MM.1S (cell line): ENCODE measurements around the gene HDAC9.
A peak's percentile ranks its signal among the peaks of the same experiment; 100 is the strongest.

Source experiments
- DNase-seq: peaks from one replicate; pipeline ENCODE4 v3.0.0-alpha.2; 2015
- H2AFZ ChIP-seq: fragments of 300-600 bp; sonication (generic); 2 replicates; pipeline ENCODE4 v1.6.0; 2016; ENCODE audit warnings: antibody characterized with exemption, low read length
- H3F3A ChIP-seq: fragments of 300-600 bp; sonication (generic); 2 replicates; pipeline ENCODE4 v1.6.1; 2016; ENCODE audit warnings: mild to moderate bottlenecking, antibody characterized with exemption, low read length, moderate library complexity, mixed read lengths; ENCODE audit not compliant: insufficient read depth
- H3K27ac ChIP-seq: fragments of 300-600 bp; sonication (generic); 2 replicates; pipeline ENCODE4 v1.5.1; 2016; ENCODE audit warnings: mild to moderate bottlenecking, low read length
- H3K27me3 ChIP-seq: fragments of 300-600 bp; sonication (generic); replicated peaks from 2 replicates; pipeline ENCODE4 v1.6.0; 2016; ENCODE audit warnings: low read length; ENCODE audit not compliant: insufficient read depth
- H3K36me3 ChIP-seq: fragments of 300-600 bp; sonication (generic); replicated peaks from 2 replicates; pipeline ENCODE4 v1.6.1; 2016; ENCODE audit warnings: mild to moderate bottlenecking, low read length, mixed read lengths; ENCODE audit not compliant: insufficient read depth
- H3K4me1 ChIP-seq: fragments of 300-600 bp; sonication (generic); 2 replicates; pipeline ENCODE4 v1.6.1; 2016; ENCODE audit warnings: low read length, mixed read lengths
- H3K4me2 ChIP-seq: fragments of 300-600 bp; sonication (generic); 2 replicates; pipeline ENCODE4 v1.6.0; 2016; ENCODE audit warnings: low read depth, low read length
- H3K4me3 ChIP-seq: fragments of 300-600 bp; sonication (generic); 2 replicates; pipeline ENCODE4 v1.5.1; 2016; ENCODE audit warnings: low read length, mixed read lengths
- H3K79me2 ChIP-seq: fragments of 300-600 bp; sonication (generic); 2 replicates; pipeline ENCODE4 v1.6.1; 2016; ENCODE audit warnings: mixed run types, low read length, mixed read lengths
- H3K9ac ChIP-seq: fragments of 300-600 bp; sonication (generic); 2 replicates; pipeline ENCODE4 v1.6.1; 2016; ENCODE audit warnings: low read length, mixed read lengths
- H3K9me2 ChIP-seq: fragments of 300-600 bp; sonication (generic); replicated peaks from 2 replicates; pipeline ENCODE4 v1.6.1; 2016; ENCODE audit warnings: mild to moderate bottlenecking, low read length, mixed read lengths; ENCODE audit not compliant: insufficient read depth
- H3K9me3 ChIP-seq: fragments of 300-600 bp; sonication (generic); replicated peaks from 2 replicates; pipeline ENCODE4 v1.6.1; 2016; ENCODE audit warnings: mild to moderate bottlenecking, low read length, mixed read lengths; ENCODE audit not compliant: insufficient read depth
- H4K20me1 ChIP-seq: fragments of 300-600 bp; sonication (generic); 2 replicates; pipeline ENCODE4 v1.6.1; 2016; ENCODE audit warnings: mild to moderate bottlenecking, low read length, moderate library complexity, mixed read lengths; ENCODE audit not compliant: insufficient read depth
- EZH2 ChIP-seq: fragments of 300-600 bp; sonication (generic); optimal IDR thresholded peaks from 2 replicates; pipeline ENCODE3; 2017; ENCODE audit warnings: low read depth, mild to moderate bottlenecking, antibody characterized with exemption, low read length, mixed read lengths
- EZH2phosphoT487 ChIP-seq: fragments of 300-600 bp; sonication (generic); IDR thresholded peaks from 2 replicates; pipeline ENCODE4 v1.6.1; 2018; ENCODE audit warnings: antibody characterized with exemption, low read length
- TF ChIP-seq, protein P1 (sequence below): fragments of 300-600 bp; sonication (generic); IDR thresholded peaks from 2 replicates; pipeline ENCODE4 v1.5.1; 2016; ENCODE audit warnings: antibody characterized with exemption, low read length, mixed read lengths

HDAC9 gene

DNA sequence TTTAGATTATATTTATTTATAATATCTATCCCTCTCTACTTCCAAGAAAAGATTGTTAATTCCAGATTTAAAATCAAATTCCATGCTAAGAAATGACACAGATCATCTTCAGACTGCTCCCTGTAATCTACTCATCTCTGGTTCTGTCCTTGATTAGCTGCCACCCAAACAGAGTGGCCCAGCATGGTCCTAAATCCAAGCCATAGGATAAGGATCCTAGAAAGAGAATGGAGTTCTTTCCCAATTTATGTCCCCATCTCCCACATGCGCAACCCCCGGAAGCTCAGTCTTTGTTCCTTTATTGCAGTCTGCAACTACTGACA, 23.4 kb upstream of the HDAC9 start:
- Histone ChIP-seq H3K27me3 (no peaks in the 10 kb centered on the region), H3K27ac (no peak overlapping the region), H2AFZ (no peak overlapping the region), H3K4me3 (no peak overlapping the region), H3K9ac (no peak overlapping the region), H3K9me3 (no peaks in the 10 kb centered on the region), H3K79me2 (no peaks in the 10 kb centered on the region), H3K4me1 (peaks cover 17% of the 10 kb centered on the region), H3K9me2 (no peaks in the 10 kb centered on the region), H3K36me3 (no peaks in the 10 kb centered on the region), H3K4me2 (no peak overlapping the region), H4K20me1 (no peaks in the 10 kb centered on the region), H3F3A (no peaks in the 10 kb centered on the region)
- DNase-seq = no peak
- TF ChIP-seq EZH2phosphoT487 (no peak), EZH2 (no peak)
- TF ChIP-seq, protein P1, sequence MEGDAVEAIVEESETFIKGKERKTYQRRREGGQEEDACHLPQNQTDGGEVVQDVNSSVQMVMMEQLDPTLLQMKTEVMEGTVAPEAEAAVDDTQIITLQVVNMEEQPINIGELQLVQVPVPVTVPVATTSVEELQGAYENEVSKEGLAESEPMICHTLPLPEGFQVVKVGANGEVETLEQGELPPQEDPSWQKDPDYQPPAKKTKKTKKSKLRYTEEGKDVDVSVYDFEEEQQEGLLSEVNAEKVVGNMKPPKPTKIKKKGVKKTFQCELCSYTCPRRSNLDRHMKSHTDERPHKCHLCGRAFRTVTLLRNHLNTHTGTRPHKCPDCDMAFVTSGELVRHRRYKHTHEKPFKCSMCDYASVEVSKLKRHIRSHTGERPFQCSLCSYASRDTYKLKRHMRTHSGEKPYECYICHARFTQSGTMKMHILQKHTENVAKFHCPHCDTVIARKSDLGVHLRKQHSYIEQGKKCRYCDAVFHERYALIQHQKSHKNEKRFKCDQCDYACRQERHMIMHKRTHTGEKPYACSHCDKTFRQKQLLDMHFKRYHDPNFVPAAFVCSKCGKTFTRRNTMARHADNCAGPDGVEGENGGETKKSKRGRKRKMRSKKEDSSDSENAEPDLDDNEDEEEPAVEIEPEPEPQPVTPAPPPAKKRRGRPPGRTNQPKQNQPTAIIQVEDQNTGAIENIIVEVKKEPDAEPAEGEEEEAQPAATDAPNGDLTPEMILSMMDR = no peak

DNA sequence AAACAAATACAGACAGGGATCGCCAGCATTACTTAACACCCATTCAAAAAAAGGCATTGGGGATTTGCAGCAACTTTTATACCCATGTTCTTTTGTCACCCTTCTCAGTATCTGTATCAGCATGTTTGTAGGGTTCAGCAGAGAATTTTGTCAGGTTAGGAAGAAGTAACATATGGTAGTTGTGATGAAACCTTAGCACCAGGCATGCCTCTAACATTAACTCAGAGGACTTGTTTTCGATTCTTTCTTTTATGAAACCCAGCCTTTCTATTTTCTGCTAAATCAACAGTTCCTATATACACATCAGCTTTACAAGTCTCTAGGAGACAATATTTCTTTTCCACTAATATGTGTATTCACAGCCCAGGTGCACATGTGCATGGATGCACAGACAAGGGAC, 22.4 kb upstream of the HDAC9 start:
- Histone ChIP-seq H3K9me3 (no peaks in the 10 kb centered on the region), H2AFZ (0 out of 2 replicates have a peak overlapping the region, but pooled peaks have one; percentile 8), H3K27ac (peak overlapping the region; percentile 54; the same call in 1 of the 2 replicates), H3K36me3 (no peaks in the 10 kb centered on the region), H3K4me1 (peaks cover 17% of the 10 kb centered on the region), H3K9me2 (no peaks in the 10 kb centered on the region), H3K79me2 (no peaks in the 10 kb centered on the region), H3K4me3 (no peak overlapping the region), H3K4me2 (no peak overlapping the region), H3F3A (no peaks in the 10 kb centered on the region), H3K27me3 (no peaks in the 10 kb centered on the region), H3K9ac (no peak overlapping the region), H4K20me1 (no peaks in the 10 kb centered on the region)
- peak; percentile 59 for DNase-seq
- TF ChIP-seq, protein P1 = no peak
- TF ChIP-seq EZH2 = no peak
- TF ChIP-seq EZH2phosphoT487 = no peak

DNA sequence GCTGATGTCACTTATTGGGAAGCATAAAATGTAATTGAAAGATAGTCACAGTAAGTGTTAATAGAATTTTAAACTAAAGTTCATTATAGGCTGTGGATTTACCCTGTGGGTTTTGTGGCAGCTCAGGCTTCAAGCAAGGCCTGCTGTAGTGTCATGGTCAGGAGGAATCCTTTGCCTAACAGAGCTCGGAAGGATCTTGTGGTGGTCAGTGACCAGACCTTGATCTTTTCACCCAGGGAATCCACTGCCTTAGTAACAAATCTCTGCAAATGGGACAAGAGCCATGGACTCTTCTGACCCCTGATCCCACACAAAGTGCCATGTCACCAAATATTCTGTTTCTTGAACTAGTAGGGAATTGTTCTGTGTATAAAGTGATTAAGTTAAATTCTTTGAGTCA, 20.6 kb upstream of the HDAC9 start:
- no peak overlapping the region for H3K27ac ChIP-seq
- no peak overlapping the region for H3K4me3 ChIP-seq
- no peaks in the 10 kb centered on the region for H3K27me3 ChIP-seq
- H4K20me1 ChIP-seq = no peaks in the 10 kb centered on the region
- H3K9me3 ChIP-seq = no peaks in the 10 kb centered on the region
- DNase-seq = no peak
- no peaks in the 10 kb centered on the region for H3K9me2 ChIP-seq
- no peak overlapping the region for H2AFZ ChIP-seq
- no peaks in the 10 kb centered on the region for H3K79me2 ChIP-seq
- H3K9ac ChIP-seq = no peak overlapping the region
- no peak overlapping the region for H3K4me2 ChIP-seq
- peaks cover 17% of the 10 kb centered on the region for H3K4me1 ChIP-seq
- H3F3A ChIP-seq = no peaks in the 10 kb centered on the region
- H3K36me3 ChIP-seq = no peaks in the 10 kb centered on the region
- TF ChIP-seq EZH2phosphoT487 (no peak), EZH2 (no peak)
- TF ChIP-seq, protein P1 = no peak
